AG04449 (cell line): ENCODE data around the gene VIPR1.
"Not testable (repeated sequence)": the region's sequence is repeated elsewhere in the genome, so short reads cannot be mapped to it uniquely, and the experiment has no call there.

Source experiments
- CTCF ChIA-PET: fragments of 350-600 bp; formaldehyde crosslinking; extraction: SDS; loops from one replicate; lab custom pipeline; 2021; ENCODE audit warnings: antibody characterized with exemption; lab: Yijun Ruan, JAX
- POLR2A ChIA-PET: fragments of 400-600, 350-600 bp; formaldehyde crosslinking; extraction: SDS; loops from one replicate; lab custom pipeline; 2020; ENCODE audit warnings: antibody characterized with exemption, inconsistent platforms; lab: Yijun Ruan, JAX
- DNase-seq: peaks from one replicate; pipeline ENCODE4 v3.0.0-alpha.2; 2010; ENCODE audit warnings: low read depth, low spot score
- H3K4me3 ChIP-seq: 2 replicates; pipeline ENCODE4 v1.5.1; 2011; ENCODE audit warnings: low read depth, mild to moderate bottlenecking, control low read depth, low read length
- TF ChIP-seq, protein P1 (sequence below): IDR thresholded peaks from one replicate; pipeline ENCODE4 v1.5.1; 2011; ENCODE audit warnings: mild to moderate bottlenecking, moderate library complexity, low read length, control low read depth, inconsistent platforms; ENCODE audit not compliant: insufficient read depth; ENCODE audit errors: missing control alignments

VIPR1 gene

DNA sequence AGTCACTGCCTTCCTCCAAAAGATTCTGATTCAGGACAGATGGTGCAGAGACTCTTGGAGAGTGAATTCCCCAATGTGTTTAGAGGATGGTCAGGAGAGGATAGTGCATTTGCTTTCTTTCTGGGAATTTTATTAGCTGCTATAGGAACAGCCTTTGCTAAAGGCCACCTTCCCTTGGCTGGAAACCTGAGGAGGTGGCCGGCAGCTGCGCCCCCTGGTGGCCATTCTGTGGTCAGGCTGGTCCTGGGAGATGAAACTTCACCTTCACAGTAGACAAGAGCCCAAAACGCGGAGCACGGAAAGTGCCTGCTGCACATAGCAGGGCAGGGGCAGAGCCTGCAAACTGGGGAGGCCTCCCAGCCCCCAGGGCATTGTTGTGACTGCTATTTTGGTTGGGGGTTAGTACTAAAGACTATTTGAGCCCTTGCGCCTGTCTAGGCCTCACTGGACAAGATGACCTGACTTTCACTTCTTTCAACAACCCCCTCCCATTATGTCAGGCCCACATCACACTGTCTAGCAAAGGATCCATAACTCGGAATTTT, 45.0 kb downstream of the VIPR1 start:
- POLR2A ChIA-PET = no interaction called here
- no peak overlapping the region for H3K4me3 ChIP-seq
- CTCF ChIA-PET = interaction anchor here (0.7 to 8.7 kb wide), 24 partner anchors 9 to 652 kb away, joined by 3 to 107 read pairs (median 4); partner anchors contain the start of gene SEC22C
- TF ChIP-seq, protein P1, sequence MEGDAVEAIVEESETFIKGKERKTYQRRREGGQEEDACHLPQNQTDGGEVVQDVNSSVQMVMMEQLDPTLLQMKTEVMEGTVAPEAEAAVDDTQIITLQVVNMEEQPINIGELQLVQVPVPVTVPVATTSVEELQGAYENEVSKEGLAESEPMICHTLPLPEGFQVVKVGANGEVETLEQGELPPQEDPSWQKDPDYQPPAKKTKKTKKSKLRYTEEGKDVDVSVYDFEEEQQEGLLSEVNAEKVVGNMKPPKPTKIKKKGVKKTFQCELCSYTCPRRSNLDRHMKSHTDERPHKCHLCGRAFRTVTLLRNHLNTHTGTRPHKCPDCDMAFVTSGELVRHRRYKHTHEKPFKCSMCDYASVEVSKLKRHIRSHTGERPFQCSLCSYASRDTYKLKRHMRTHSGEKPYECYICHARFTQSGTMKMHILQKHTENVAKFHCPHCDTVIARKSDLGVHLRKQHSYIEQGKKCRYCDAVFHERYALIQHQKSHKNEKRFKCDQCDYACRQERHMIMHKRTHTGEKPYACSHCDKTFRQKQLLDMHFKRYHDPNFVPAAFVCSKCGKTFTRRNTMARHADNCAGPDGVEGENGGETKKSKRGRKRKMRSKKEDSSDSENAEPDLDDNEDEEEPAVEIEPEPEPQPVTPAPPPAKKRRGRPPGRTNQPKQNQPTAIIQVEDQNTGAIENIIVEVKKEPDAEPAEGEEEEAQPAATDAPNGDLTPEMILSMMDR = peak; percentile 96
- DNase-seq = no peak

DNA sequence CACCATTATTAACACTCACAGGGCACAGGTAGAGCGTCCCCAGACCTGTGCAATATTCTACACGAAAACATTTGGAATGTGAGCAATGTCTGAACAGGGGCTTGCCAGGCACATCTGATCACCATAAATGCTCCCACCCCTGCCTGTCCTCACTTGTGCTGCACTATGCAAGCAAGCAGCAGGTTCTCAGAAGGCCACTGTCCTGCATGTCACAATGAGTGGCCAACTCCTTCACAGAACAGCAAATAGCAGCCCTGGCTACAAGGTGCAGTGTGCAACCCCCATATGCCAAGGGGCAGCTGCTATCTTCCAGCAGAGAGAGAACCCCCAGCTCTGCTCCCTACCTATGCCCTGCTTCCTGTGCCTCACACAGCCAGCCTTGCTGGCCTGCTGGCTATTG, 46.7 kb downstream of the VIPR1 start:
- POLR2A ChIA-PET = no interaction called here
- DNase-seq = no peak
- CTCF ChIA-PET = interaction anchor here (0.8 to 8.7 kb wide), 10 partner anchors 10 to 319 kb away, joined by 3 to 107 read pairs (median 10); partner anchors contain the start of gene SEC22C
- H3K4me3 ChIP-seq = no peak overlapping the region
- TF ChIP-seq, protein P1 = no peak

GRCh38 chr3:42550250-42550649, 47.8 kb downstream of the VIPR1 start:
- POLR2A ChIA-PET = no interaction called here
- DNase-seq = no peak
- CTCF ChIA-PET = interaction anchor here (0.8 to 8.7 kb wide), 9 partner anchors 10 to 321 kb away, joined by 3 to 107 read pairs (median 8); partner anchors contain the start of gene SEC22C

GRCh38 chr3:42552830-42553229, 50.4 kb downstream of the VIPR1 start:
- no peak overlapping the region for H3K4me3 ChIP-seq
- CTCF ChIA-PET = interaction anchor here (2.8 to 8.7 kb wide), 4 partner anchors 12 to 323 kb away, joined by 10 to 107 read pairs (median 22); no protein-coding TSS in a partner anchor
- TF ChIP-seq, protein P1 = no peak
- DNase-seq = no peak
- POLR2A ChIA-PET = no interaction called here

More at GRCh38 chr3:42550250-42550649, 47.8 kb downstream of the VIPR1 start:
- H3K4me3 ChIP-seq = no peak overlapping the region
- TF ChIP-seq, protein P1 = no peak

- ChIA-PET POLR2A (no interaction called here), CTCF (interaction anchor here (0.6 to 0.9 kb wide), 2 partner anchors 9 to 20 kb away, joined by 3 to 4 read pairs; no protein-coding TSS in a partner anchor)
- no peak for DNase-seq
- TF ChIP-seq, protein P1 = no peak
- no peak overlapping the region for H3K4me3 ChIP-seq
Measured at GRCh38 chr3:42556089-42556632, 53.7 kb downstream of the VIPR1 start.

DNA sequence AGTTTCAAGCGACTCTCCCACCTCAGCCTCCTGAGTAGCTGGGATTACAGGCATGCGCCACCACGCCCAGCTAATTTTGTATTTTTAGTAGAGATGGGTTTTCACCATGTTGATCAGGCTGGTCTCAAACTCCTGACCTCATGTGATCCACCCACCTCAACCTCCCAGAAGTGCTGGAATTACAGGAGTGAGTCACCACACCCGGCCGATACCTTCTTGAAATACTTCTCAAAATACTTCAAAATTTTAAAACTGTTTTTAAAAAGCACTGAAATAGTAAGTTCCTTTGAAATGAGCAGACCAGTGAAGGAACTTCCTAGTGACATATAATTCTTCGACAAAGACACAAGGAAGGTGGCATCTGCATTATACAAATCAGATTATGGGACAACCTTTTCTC, 54.4 kb downstream of the VIPR1 start:
- H3K4me3 ChIP-seq, CTCF ChIA-PET, DNase-seq, POLR2A ChIA-PET: not testable (repeated sequence)
